ENCODE measurements around the gene ATF7. TPM values are rescaled to one million over a fixed set of nuclear protein-coding genes. Genes with fewer than 3 reads are reported as not detected.

The ATF7 gene
- total and polyA plus RNA-seq, 2 donors (not counting 1 experiment from before 2014, with no cell fraction given), result 15.7 to 42.2 TPM

GRCh38 chr12:53533471-53533870 is 92.7 kb downstream of the ATF7 start:
- no peaks in the 10 kb centered on the region for H3K4me1 Mint-ChIP-seq
- intact Hi-C loops (cut with micrococcal nuclease), result no loop called here
- no peak overlapping the region for H3K9ac ChIP-seq (ENCODE audit: low read length)
- no peak overlapping the region for H3K4me3 Mint-ChIP-seq
- no peaks in the 10 kb centered on the region for H3K9me3 Mint-ChIP-seq (ENCODE audit: insufficient read depth)
- H3K27ac Mint-ChIP-seq, result no peak overlapping the region
- H3K9me3 ChIP-seq (ENCODE audit: control extremely low read depth in 1 of 3, control insufficient read depth in 2 of 3, insufficient read depth in 1 of 3, low read length in 2 of 3), result no peaks in the 10 kb centered on the region
- no peak overlapping the region for H3K27ac ChIP-seq (ENCODE audit: low read length in 2 of 2)
- H4K20me1 ChIP-seq (ENCODE audit: control insufficient read depth, insufficient read depth, low read length, poor library complexity, severe bottlenecking), result no peaks in the 10 kb centered on the region
- ChIA-PET POLR2A (no interaction called here), CTCF (interaction anchor here (1.0 kb wide), 1 partner anchor 142 kb away, joined by 3 read pairs; the partner anchor contains the start of gene ATP5MC2)
- H2AFZ ChIP-seq (ENCODE audit: insufficient read depth, low read depth, low read length, poor library complexity, severe bottlenecking), result no peak overlapping the region
- H3K36me3 ChIP-seq (replicated peaks in 1 of 2; ENCODE audit: control extremely low read depth in 1 of 2, control insufficient read depth in 1 of 2, extremely low read depth in 1 of 2, insufficient read depth in 2 of 2, low read length in 1 of 2), result peaks cover 16 to 71% of the 10 kb centered on the region in 2 experiments
- WGBS (ENCODE audit: insufficient coverage), result no CpG with 5 or more reads among the region's 2 CpGs
- H3K27me3 Mint-ChIP-seq, result no peaks in the 10 kb centered on the region
- no peaks in the 10 kb centered on the region for H3K4me1 ChIP-seq (ENCODE audit: control insufficient read depth in 2 of 2, insufficient read depth in 2 of 2, low read length in 2 of 2)
- TF ChIP-seq CTCF (IDR thresholded peaks at IDR 0.05) (no peak), EZH2 (IDR thresholded peaks at IDR 0.05; ENCODE audit: borderline replicate concordance, insufficient read depth, low read depth, low read length, poor library complexity, severe bottlenecking) (no peak)
- H3K4me3 ChIP-seq (ENCODE audit: control extremely low read depth in 1 of 5, extremely low read depth in 1 of 5, insufficient read depth in 1 of 5, low read depth in 2 of 5, low read length in 4 of 5), result no peak overlapping the region
- H3K79me2 ChIP-seq (ENCODE audit: control insufficient read depth, insufficient read depth, low read length), result no peaks in the 10 kb centered on the region
- ATAC-seq (ENCODE audit: low read depth) (no peak), DNase-seq (no peak)
- no peak overlapping the region for H3K4me2 ChIP-seq (replicated peaks; ENCODE audit: low read depth, low read length, poor library complexity, severe bottlenecking)
- no peaks in the 10 kb centered on the region for H3K27me3 ChIP-seq (replicated peaks in 1 of 4; ENCODE audit: control extremely low read depth in 1 of 4, control insufficient read depth in 3 of 4, insufficient read depth in 4 of 4, low read length in 3 of 4)

GRCh38 chr12:53532524-53533445 is 93.4 kb downstream of the ATF7 start:
- POLR2A ChIA-PET, result no interaction called here
- Mint-ChIP-seq H3K27ac (no peak overlapping the region), H3K27me3 (no peaks in the 10 kb centered on the region), H3K4me3 (no peak overlapping the region), H3K4me1 (no peaks in the 10 kb centered on the region), H3K9me3 (ENCODE audit: insufficient read depth) (no peaks in the 10 kb centered on the region)
- Histone ChIP-seq H3K4me2 (replicated peaks; ENCODE audit: low read depth, low read length, poor library complexity, severe bottlenecking) (no peak overlapping the region), H2AFZ (ENCODE audit: insufficient read depth, low read depth, low read length, poor library complexity, severe bottlenecking) (no peak overlapping the region), H3K27me3 (replicated peaks in 1 of 4; ENCODE audit: control extremely low read depth in 1 of 4, control insufficient read depth in 3 of 4, insufficient read depth in 4 of 4, low read length in 3 of 4) (no peaks in the 10 kb centered on the region), H3K4me3 (ENCODE audit: control extremely low read depth in 1 of 5, extremely low read depth in 1 of 5, insufficient read depth in 1 of 5, low read depth in 2 of 5, low read length in 4 of 5) (no peak overlapping the region), H3K79me2 (ENCODE audit: control insufficient read depth, insufficient read depth, low read length) (no peaks in the 10 kb centered on the region), H3K4me1 (ENCODE audit: control insufficient read depth in 2 of 2, insufficient read depth in 2 of 2, low read length in 2 of 2) (no peaks in the 10 kb centered on the region), H3K9me3 (ENCODE audit: control extremely low read depth in 1 of 3, control insufficient read depth in 2 of 3, insufficient read depth in 1 of 3, low read length in 2 of 3) (no peaks in the 10 kb centered on the region), H4K20me1 (ENCODE audit: control insufficient read depth, insufficient read depth, low read length, poor library complexity, severe bottlenecking) (no peaks in the 10 kb centered on the region), H3K27ac (ENCODE audit: low read length in 2 of 2) (no peak overlapping the region), H3K36me3 (replicated peaks in 1 of 2; ENCODE audit: control extremely low read depth in 1 of 2, control insufficient read depth in 1 of 2, extremely low read depth in 1 of 2, insufficient read depth in 2 of 2, low read length in 1 of 2) (peaks cover 16 to 74% of the 10 kb centered on the region in 2 experiments), H3K9ac (ENCODE audit: low read length) (no peak overlapping the region)
- intact Hi-C loops (cut with micrococcal nuclease), result no loop called here
- CTCF ChIA-PET, result interaction anchor here (1.0 to 1.2 kb wide), 2 partner anchors 25 to 143 kb away, joined by 3 to 5 read pairs; partner anchors contain the start of gene ATP5MC2
- no peak for DNase-seq
- no peak for TF ChIP-seq EZH2 (IDR thresholded peaks at IDR 0.05; ENCODE audit: borderline replicate concordance, insufficient read depth, low read depth, low read length, poor library complexity, severe bottlenecking)
- no peak for TF ChIP-seq CTCF (IDR thresholded peaks at IDR 0.05)
- 91% methylated on average over 7 of the region's 7 CpGs for WGBS (ENCODE audit: insufficient coverage)
- ATAC-seq (ENCODE audit: low read depth), result no peak

Measured in B cell (primary cell).